ENCODE measurements around the gene TPRG1L.

- no peak for TF ChIP-seq POLR2A (IDR thresholded peaks at IDR 0.05)
- no peak for TF ChIP-seq EP300 (IDR thresholded peaks at IDR 0.05)
- TF ChIP-seq CTCF (IDR thresholded peaks at IDR 0.05), result no peak
- no peak for TF ChIP-seq POLR2AphosphoS5 (IDR thresholded peaks at IDR 0.05)
These were observed 15.5 kb downstream of the TPRG1L start for GRCh38 chr1:3640121-3640837.

Measured in sigmoid colon (tissue), 4 donors.